ENCODE data around the gene MRPL49. TPM values are rescaled to one million over a fixed set of nuclear protein-coding genes. Genes with fewer than 3 reads are reported as not detected.
"Not testable (repeated sequence)": the region's sequence is repeated elsewhere in the genome, so short reads cannot be mapped to it uniquely, and the experiment has no call there.

Gene MRPL49
- total and polyA plus RNA-seq, 2 donors (not counting 1 experiment from before 2014, with no cell fraction given), result 39.6 to 48.5 TPM

GRCh38 chr11:65118097-65118837 is 3.9 kb upstream of the MRPL49 start:
- H3K27me3 Mint-ChIP-seq, result no peaks in the 10 kb centered on the region
- Histone ChIP-seq H3K9me3 (ENCODE audit: control extremely low read depth in 1 of 3, control insufficient read depth in 2 of 3, insufficient read depth in 1 of 3, low read length in 2 of 3) (no peaks in the 10 kb centered on the region), H3K27me3 (replicated peaks in 1 of 4; ENCODE audit: control extremely low read depth in 1 of 4, control insufficient read depth in 3 of 4, insufficient read depth in 4 of 4, low read length in 3 of 4) (no peaks in the 10 kb centered on the region), H3K9ac (ENCODE audit: low read length) (no peak overlapping the region), H3K4me3 (ENCODE audit: control extremely low read depth in 1 of 5, extremely low read depth in 1 of 5, insufficient read depth in 1 of 5, low read depth in 2 of 5, low read length in 4 of 5) (no peak overlapping the region), H3K27ac (ENCODE audit: low read length in 2 of 2) (peak overlapping the region; percentile 32 to 96), H3K79me2 (ENCODE audit: control insufficient read depth, insufficient read depth, low read length) (peaks cover 84% of the 10 kb centered on the region), H2AFZ (ENCODE audit: insufficient read depth, low read depth, low read length, poor library complexity, severe bottlenecking) (no peak overlapping the region), H4K20me1 (ENCODE audit: control insufficient read depth, insufficient read depth, low read length, poor library complexity, severe bottlenecking) (peaks cover 31% of the 10 kb centered on the region), H3K4me2 (replicated peaks; ENCODE audit: low read depth, low read length, poor library complexity, severe bottlenecking) (no peak overlapping the region), H3K36me3 (replicated peaks in 1 of 2; ENCODE audit: control extremely low read depth in 1 of 2, control insufficient read depth in 1 of 2, extremely low read depth in 1 of 2, insufficient read depth in 2 of 2, low read length in 1 of 2) (peaks cover 0 to 42% of the 10 kb centered on the region in 2 experiments), H3K4me1 (ENCODE audit: control insufficient read depth in 2 of 2, insufficient read depth in 2 of 2, low read length in 2 of 2) (peaks cover 39 to 61% of the 10 kb centered on the region in 2 donors)
- ChIA-PET CTCF (interaction anchor here (0.8 to 5.0 kb wide), 13 partner anchors 8 to 429 kb away, joined by 3 to 47 read pairs (median 17); partner anchors contain the start of genes ARL2, CAPN1, CDC42BPG and SPDYC), POLR2A (interaction anchor here (0.5 to 7.3 kb wide), 12 partner anchors 10 to 884 kb away, joined by 3 to 160 read pairs (median 4); partner anchors contain the start of genes ARL2, CAPN1, MUS81 and POLA2)
- peak; percentile 23 for DNase-seq
- peak overlapping the region; percentile 91 for H3K4me3 Mint-ChIP-seq
- peak overlapping the region; percentile 91 for H3K27ac Mint-ChIP-seq
- ATAC-seq (ENCODE audit: low read depth), result no peak
- peaks cover 67% of the 10 kb centered on the region for H3K4me1 Mint-ChIP-seq
- intact Hi-C loops (cut with micrococcal nuclease), result loop anchor here (5.0 to 10.0 kb wide), 4 partner anchors 203 to 497 kb away; partner anchors contain the start of genes ATG2A, MAP3K11, PCNX3 and SF1
- WGBS (ENCODE audit: insufficient coverage), result 89% methylated on average over 5 of the region's 18 CpGs
- peak; percentile 62 for TF ChIP-seq CTCF (IDR thresholded peaks at IDR 0.05)
- no peak for TF ChIP-seq EZH2 (IDR thresholded peaks at IDR 0.05; ENCODE audit: borderline replicate concordance, insufficient read depth, low read depth, low read length, poor library complexity, severe bottlenecking)
- no peaks in the 10 kb centered on the region for H3K9me3 Mint-ChIP-seq (ENCODE audit: insufficient read depth)

- ATAC-seq (ENCODE audit: low read depth); H3K4me3 Mint-ChIP-seq; H3K27me3 ChIP-seq (replicated peaks in 1 of 4; ENCODE audit: control extremely low read depth in 1 of 4, control insufficient read depth in 3 of 4, insufficient read depth in 4 of 4, low read length in 3 of 4); H3K9me3 Mint-ChIP-seq (ENCODE audit: insufficient read depth); H2AFZ ChIP-seq (ENCODE audit: insufficient read depth, low read depth, low read length, poor library complexity, severe bottlenecking); H3K27me3 Mint-ChIP-seq; H3K9me3 ChIP-seq (ENCODE audit: control extremely low read depth in 1 of 3, control insufficient read depth in 2 of 3, insufficient read depth in 1 of 3, low read length in 2 of 3); H3K4me3 ChIP-seq (ENCODE audit: control extremely low read depth in 1 of 5, extremely low read depth in 1 of 5, insufficient read depth in 1 of 5, low read depth in 2 of 5, low read length in 4 of 5); H3K9ac ChIP-seq (ENCODE audit: low read length); H3K4me2 ChIP-seq (replicated peaks; ENCODE audit: low read depth, low read length, poor library complexity, severe bottlenecking): not testable (repeated sequence)
- H3K4me1 Mint-ChIP-seq, result peaks cover 63% of the 10 kb centered on the region
- Histone ChIP-seq H3K79me2 (ENCODE audit: control insufficient read depth, insufficient read depth, low read length) (peaks cover 86% of the 10 kb centered on the region), H3K4me1 (ENCODE audit: control insufficient read depth in 2 of 2, insufficient read depth in 2 of 2, low read length in 2 of 2) (peaks cover 34 to 57% of the 10 kb centered on the region in 2 donors), H3K36me3 (replicated peaks in 1 of 2; ENCODE audit: control extremely low read depth in 1 of 2, control insufficient read depth in 1 of 2, extremely low read depth in 1 of 2, insufficient read depth in 2 of 2, low read length in 1 of 2) (peaks cover 0 to 42% of the 10 kb centered on the region in 2 experiments), H4K20me1 (ENCODE audit: control insufficient read depth, insufficient read depth, low read length, poor library complexity, severe bottlenecking) (peaks cover 31% of the 10 kb centered on the region), H3K27ac (ENCODE audit: low read length in 2 of 2) (peak overlapping the region; percentile 32 to 96)
- WGBS (ENCODE audit: insufficient coverage), result 84% methylated on average over 12 of the region's 18 CpGs
- POLR2A ChIA-PET, result interaction anchor here (7.3 kb wide), 1 partner anchor 14 kb away, joined by 160 read pairs; the partner anchor contains the start of gene SYVN1
- CTCF ChIA-PET, result interaction anchor here (0.8 to 5.0 kb wide), 15 partner anchors 9 to 430 kb away, joined by 3 to 47 read pairs (median 7); partner anchors contain the start of genes ARL2, CAPN1, CDC42BPG and SPDYC
- peak; percentile 24 for DNase-seq
- peak overlapping the region; percentile 72 for H3K27ac Mint-ChIP-seq
- intact Hi-C loops (cut with micrococcal nuclease), result loop anchor here (5.0 to 10.0 kb wide), 4 partner anchors 204 to 496 kb away; partner anchors contain the start of genes ATG2A, MAP3K11, PCNX3 and SF1
These were observed 3.0 kb upstream of the MRPL49 start for GRCh38 chr11:65118891-65119669.

All from B cell (primary cell).